Fibroblast of gingiva (primary cell): ENCODE data around the gene SARNP.
"Not testable (repeated sequence)": the region's sequence is repeated elsewhere in the genome, so short reads cannot be mapped to it uniquely, and the experiment has no call there.

Source experiments
- DNase-seq: peaks from one replicate; pipeline ENCODE4 v3.0.0-alpha.2; 2011; ENCODE audit warnings: low read depth

The SARNP gene

GRCh38 chr12:55797068-55797467 is 20.5 kb downstream of the SARNP start:
- peak; percentile 40 for DNase-seq

GRCh38 chr12:55795950-55796349 is 21.6 kb downstream of the SARNP start:
- DNase-seq, result no peak

GRCh38 chr12:55789893-55790292 is 27.6 kb downstream of the SARNP start:
- no peak for DNase-seq

- no peak for DNase-seq
Observed at GRCh38 chr12:55789171-55789570, 28.4 kb downstream of the SARNP start.

- DNase-seq, result no peak
Observed at GRCh38 chr12:55788546-55788945, 29.0 kb downstream of the SARNP start.

GRCh38 chr12:55780685-55781084 is 36.8 kb downstream of the SARNP start:
- no peak for DNase-seq

GRCh38 chr12:55777856-55778255 is 39.7 kb downstream of the SARNP start:
- DNase-seq, result no peak

- DNase-seq, result no peak
Observed at GRCh38 chr12:55771736-55772135, 45.8 kb downstream of the SARNP start.

GRCh38 chr12:55767156-55767555 is 50.4 kb downstream of the SARNP start:
- no peak for DNase-seq

- no peak for DNase-seq
Observed at GRCh38 chr12:55765736-55766290, 51.7 kb downstream of the SARNP start.

GRCh38 chr12:55762646-55763045 is 54.9 kb downstream of the SARNP start:
- DNase-seq, result no peak

- no peak for DNase-seq
Observed at GRCh38 chr12:55760663-55761062, 56.9 kb downstream of the SARNP start.

GRCh38 chr12:55758575-55758974 is 58.9 kb downstream of the SARNP start:
- not testable (repeated sequence) for DNase-seq

- no peak for DNase-seq
Observed at GRCh38 chr12:55757701-55758100, 59.8 kb downstream of the SARNP start.

- no peak for DNase-seq
Observed at GRCh38 chr12:55755246-55755645, 62.3 kb downstream of the SARNP start.

GRCh38 chr12:55748230-55748993 is 69.1 kb downstream of the SARNP start:
- DNase-seq, result no peak

GRCh38 chr12:55746913-55747231 is 70.7 kb downstream of the SARNP start:
- no peak for DNase-seq

- no peak for DNase-seq
Observed at GRCh38 chr12:55746174-55746912, 71.2 kb downstream of the SARNP start.

GRCh38 chr12:55745361-55746173 is 72.0 kb downstream of the SARNP start:
- DNase-seq, result peak; percentile 45

GRCh38 chr12:55744340-55745030 is 73.0 kb downstream of the SARNP start:
- DNase-seq, result no peak

GRCh38 chr12:55743406-55744339 is 73.9 kb downstream of the SARNP start:
- peak; percentile 72 for DNase-seq
